GM12892 (cell line): Measurements from ENCODE around the gene CNRIP1.
"Not testable (repeated sequence)": the region's sequence is repeated elsewhere in the genome, so short reads cannot be mapped to it uniquely, and the experiment has no call there.

ENCODE experiments used
- DNase-seq: peaks from one replicate; pipeline ENCODE4 v3.0.0; 2011; ENCODE audit not compliant: insufficient read length
- FAIRE-seq: peaks from 2 replicates; lab custom pipeline; 2011; peaks lifted over from hg19 to GRCh38; lab: Jason Lieb, UNC
- POLR2A ChIP-seq: IDR thresholded peaks from 2 replicates; pipeline ENCODE4 v1.6.1; 2011; ENCODE audit warnings: low read depth, low read length, control low read depth
- POLR2AphosphoS5 ChIP-seq: IDR thresholded peaks from 2 replicates; pipeline ENCODE4 v1.6.1; 2011; ENCODE audit warnings: low read depth, low read length, control low read depth
- TAF1 ChIP-seq: IDR thresholded peaks from 2 replicates; pipeline ENCODE4 v1.6.1; 2011; ENCODE audit warnings: low read depth, mild to moderate bottlenecking, control low read depth, low read length, borderline replicate concordance

Gene CNRIP1

DNA sequence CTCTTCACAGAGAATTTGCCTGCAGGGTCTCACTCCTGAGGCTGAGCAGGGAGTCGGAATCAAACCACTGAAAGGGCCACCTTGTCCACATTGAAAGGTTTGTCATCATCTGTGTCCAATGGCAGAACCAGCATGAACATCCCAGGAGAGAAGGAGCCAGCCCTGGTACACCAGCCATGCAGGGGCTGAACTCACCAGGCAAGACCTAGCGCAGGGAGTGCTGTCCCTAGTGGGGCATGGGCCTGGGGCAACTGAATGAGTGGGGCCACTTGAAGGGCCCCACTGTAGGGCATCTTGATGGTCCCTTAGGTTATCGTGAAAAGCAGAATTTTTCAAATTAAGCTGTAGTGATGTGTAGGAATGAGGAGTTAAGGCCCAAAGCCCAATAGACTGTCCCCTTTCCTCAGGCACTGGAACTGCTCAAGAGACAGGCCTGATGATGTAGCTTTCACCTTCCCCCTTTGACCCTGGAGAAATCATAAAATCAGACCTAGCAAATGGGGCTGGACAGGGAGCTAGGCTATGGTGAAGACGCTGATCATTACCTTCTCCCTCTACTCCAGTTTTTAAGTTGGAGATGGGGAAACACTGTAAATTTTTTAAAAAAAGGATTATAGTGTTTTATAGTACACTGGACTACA lies 37.0 kb upstream of the CNRIP1 start:
- FAIRE-seq = no peak
- no peak for DNase-seq
- TF ChIP-seq TAF1 = no peak
- TF ChIP-seq POLR2A = no peak
- no peak for TF ChIP-seq POLR2AphosphoS5

DNA sequence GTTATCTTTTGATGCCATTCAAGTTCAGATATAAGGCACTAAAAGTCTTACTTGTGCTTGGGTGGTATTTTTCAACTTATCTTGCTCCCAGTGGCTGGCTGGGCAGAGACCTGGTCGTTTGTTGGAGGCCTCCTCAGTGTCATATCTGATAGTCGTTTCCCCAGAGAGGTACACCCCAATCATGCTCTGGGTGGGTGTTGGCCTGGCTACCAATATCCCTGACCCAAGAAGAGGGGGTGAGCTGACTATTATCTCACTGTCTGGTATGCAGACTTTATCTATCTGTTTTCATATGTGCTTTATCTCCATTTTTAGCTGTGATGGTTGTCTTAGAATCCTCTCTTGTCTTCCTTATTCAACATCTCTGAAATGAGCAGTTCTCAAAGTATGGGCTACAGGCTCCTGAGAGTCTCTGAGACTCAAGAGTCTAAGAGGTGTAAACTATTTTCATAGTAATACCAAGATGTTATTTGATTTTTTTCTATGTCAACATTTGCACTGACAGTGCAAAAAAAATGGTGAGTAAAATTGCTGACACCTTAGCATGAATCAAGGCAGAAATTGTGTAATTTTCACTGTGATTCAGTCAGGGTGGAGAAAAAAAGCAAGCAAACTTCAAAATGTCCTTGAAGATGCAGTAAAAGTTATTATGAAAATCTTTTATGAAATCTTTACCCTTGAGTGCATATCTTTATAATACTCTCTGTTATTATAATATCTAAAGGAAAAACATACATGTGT lies 33.1 kb upstream of the CNRIP1 start:
- no peak for DNase-seq
- FAIRE-seq = no peak
- no peak for TF ChIP-seq TAF1

DNA sequence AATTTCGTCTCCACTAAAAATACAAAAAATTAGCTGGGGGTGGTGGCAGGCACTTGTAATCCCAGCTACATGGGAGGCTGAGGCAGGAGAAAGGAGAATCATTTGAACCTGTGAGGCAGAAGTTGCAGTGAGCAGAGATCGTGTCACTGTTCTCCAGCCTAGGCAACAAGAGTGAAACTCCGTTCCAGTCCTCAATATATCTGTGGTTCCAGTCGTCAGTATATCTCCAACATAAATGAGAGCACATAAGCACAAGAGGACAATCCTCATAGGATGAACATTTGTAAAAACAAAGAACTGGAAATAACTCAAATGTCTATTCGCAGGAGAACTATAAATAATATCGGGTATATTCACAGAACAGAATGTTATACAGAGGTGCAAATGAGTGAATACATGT lies 32.2 kb upstream of the CNRIP1 start:
- DNase-seq (no peak), FAIRE-seq (no peak)
- TF ChIP-seq POLR2AphosphoS5 = no peak
- no peak for TF ChIP-seq POLR2A
- TF ChIP-seq TAF1 = no peak

DNA sequence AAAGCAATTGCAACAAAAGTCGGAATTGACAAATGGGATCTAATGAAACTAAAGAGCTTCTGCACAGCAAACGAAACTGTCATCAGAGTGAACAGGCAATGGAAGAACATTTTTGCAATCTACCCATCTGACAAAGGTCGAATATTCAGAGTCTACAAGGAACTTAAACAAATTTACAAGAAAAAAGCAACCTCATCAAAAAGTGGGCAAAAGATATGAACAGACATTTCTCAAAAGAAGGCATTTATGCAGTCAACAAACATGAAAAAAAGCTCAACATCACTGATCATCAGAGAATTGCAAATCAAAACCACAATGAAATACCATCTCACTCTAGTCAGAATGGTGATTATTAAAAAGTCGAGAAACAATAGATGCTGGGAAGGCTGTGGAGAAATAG lies 29.3 kb upstream of the CNRIP1 start:
- not testable (repeated sequence) for FAIRE-seq, DNase-seq

DNA sequence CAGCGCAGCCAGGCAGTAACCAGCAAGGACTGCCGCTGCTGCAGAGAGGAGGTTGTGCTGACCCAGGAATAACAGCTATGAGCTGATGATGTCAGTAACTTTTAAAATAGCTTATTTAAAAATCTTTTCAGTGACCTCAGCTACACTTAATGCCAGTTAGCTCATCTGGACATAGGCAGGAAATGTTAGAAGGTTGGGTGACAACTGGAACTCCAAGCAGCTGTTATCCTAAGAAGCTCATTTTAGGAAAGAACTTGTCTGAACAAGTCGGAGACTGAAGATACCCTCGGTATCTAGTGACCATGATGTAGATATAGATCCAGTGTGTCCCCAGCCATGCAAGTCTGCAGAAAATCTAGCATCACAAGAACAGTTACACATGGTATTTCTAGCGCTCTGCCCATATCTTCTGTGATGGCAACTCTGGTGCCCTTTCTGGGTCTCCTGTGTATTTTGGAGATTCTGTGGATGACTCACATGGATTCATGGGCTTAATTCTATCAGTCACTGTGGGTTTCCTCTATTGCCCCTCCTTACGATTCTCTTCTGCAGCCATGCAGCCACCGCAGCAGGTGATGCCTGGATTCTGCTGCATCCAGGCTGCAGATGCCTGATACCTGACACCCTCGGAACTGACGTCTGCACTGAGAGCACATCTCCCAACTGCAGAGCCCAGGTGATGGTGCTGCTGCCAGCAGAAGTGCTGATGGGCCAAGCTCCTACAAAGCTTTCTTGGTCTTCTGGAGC lies 25.6 kb upstream of the CNRIP1 start:
- no peak for FAIRE-seq
- TF ChIP-seq TAF1 (no peak), POLR2A (no peak), POLR2AphosphoS5 (no peak)
- no peak for DNase-seq

DNA sequence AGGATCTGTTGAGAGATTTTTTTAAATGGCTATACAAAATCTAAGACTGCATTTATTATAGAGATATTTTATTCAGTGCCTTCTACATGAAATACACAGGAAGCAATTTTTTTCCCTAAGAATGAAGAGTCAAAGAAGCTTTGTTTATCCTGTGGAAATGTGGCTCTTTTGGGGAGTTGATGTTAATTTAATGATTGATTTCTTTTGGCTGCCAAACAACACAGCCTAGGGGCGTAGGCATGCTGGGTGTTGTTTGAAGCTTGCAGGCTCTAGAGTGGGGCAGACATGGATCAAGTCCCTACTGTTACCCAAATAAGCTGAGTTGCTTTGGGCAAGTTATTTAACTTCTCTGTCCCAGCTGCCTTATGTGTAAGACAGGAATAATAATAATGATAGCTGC lies 24.3 kb upstream of the CNRIP1 start:
- TF ChIP-seq POLR2AphosphoS5 = no peak
- TF ChIP-seq POLR2A = no peak
- no peak for TF ChIP-seq TAF1
- no peak for DNase-seq
- FAIRE-seq = no peak

DNA sequence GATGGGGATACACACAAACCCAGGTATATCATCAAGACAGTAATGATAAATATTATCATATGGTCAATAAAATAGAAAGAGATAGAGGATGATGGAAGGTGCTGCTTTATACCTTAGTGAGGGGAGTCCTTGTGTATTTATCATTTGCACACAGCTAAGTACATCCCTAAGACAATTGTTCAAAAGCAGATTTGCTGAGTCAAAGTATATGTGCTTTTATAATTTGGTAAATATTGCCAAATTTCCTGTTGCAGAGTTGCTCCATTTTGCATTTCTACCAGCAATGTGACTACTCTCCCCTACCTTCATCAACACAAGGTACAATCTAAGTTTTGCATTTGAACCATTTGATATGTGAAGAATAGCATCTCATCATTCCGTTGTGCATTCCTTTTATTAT lies 22.7 kb upstream of the CNRIP1 start:
- DNase-seq (no peak), FAIRE-seq (no peak)
- no peak for TF ChIP-seq TAF1
- no peak for TF ChIP-seq POLR2AphosphoS5
- TF ChIP-seq POLR2A = no peak

DNA sequence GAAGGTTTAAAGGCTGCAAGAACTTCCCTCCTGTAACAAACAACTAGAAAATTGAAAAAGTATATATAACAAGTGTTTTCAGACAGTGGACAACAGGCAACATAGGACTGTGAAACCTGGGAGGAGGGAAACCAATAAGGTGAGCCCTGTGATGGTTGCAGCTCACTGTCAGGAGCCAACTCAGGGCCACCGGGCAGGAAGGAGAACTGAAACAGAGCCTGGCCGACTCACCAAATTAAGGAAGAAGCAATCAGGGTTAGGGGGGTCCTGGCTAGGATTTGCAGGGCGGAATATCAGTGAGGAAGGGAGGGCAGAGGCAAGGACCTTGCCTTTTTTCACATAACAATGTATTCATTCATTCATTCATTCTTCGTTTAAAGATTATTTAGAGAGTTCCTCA lies 21.8 kb upstream of the CNRIP1 start:
- FAIRE-seq = no peak
- TF ChIP-seq POLR2AphosphoS5 = no peak
- no peak for TF ChIP-seq TAF1
- no peak for TF ChIP-seq POLR2A
- DNase-seq = no peak

DNA sequence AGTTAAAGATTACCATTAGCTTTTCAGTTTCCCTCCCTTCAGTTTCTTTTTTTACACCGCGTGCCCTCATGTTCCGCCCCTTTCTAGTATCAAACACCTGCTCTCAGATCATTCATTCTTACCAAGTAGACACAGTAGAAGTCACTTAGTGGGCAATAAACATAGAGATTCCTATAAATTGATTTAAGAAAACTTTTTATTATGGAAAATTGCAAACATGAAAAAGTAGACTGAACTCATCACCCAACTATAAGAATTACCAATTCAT lies 21.2 kb upstream of the CNRIP1 start:
- no peak for FAIRE-seq
- no peak for TF ChIP-seq TAF1
- TF ChIP-seq POLR2A = no peak

DNA sequence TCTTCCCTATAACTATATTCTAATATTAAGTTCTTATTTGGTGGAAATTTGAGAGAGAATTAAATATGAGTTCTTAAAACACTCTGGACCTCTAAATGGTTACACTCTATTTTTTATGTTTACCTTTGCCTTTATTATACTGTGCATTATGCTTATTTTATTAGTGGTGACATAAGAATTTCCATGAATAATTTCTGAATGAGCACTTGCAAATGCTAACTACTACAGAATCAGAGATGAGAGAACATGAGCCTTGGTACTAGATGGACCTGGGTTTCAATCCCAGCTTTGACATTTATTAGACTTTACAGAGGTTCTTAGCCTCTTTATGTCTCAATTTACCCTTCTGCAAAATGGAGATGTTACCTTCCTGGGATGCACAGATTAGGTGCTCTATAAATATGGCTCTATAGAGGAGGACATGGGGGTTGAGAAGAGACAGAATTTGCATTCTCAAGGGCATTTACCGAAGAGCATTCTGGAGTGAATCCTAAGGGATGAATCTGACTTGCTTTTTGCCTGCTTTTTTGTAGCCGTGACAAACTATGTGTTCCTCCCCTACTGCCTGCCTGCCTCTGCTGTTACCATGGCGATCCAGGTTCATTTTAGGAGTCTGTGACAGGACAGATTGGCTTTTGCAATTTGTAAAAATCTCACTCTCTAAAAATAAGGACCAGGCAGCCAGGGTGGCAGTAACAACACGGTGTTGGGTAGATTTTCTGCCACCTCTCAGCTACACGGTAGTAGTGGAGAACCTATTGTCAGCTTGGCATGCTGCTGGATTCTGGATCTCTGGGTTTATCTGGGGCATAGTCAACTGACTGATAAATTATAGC lies 20.7 kb upstream of the CNRIP1 start:
- DNase-seq (no peak), FAIRE-seq (no peak)
- TF ChIP-seq TAF1 (no peak), POLR2A (no peak), POLR2AphosphoS5 (no peak)

More for the DNA sequence above, 21.2 kb upstream of the CNRIP1 start:
- DNase-seq = no peak

DNA sequence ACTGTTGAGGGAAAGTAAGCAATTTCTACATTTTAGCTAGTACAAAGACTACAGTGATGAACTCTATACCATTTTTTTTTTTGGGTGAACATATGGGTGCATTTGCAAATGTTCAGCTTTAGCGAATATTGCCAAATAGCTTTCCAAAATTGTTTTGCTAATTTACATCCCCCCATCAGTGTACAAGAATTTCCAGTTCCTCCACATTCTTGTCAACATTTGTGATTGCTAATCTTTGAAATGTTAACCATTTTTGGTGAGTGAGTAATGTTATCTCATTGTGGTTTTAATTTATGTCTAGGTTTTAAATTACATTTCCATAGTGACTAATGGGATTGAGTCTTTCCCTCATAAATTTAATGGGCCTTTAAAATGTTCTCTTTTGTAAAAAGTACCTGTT lies 16.4 kb upstream of the CNRIP1 start:
- FAIRE-seq (no peak), DNase-seq (no peak)
- TF ChIP-seq TAF1 (no peak), POLR2AphosphoS5 (no peak), POLR2A (no peak)
